Loucy (cell line): ENCODE data around the gene FMN2.

Experiments
- H2AFZ ChIP-seq: fragments of 200-600 bp; sonication (generic); 2 replicates; pipeline ENCODE4 v1.6.0; 2016; ENCODE audit warnings: antibody characterized with exemption, mild to moderate bottlenecking, low read length, moderate library complexity
- H3F3A ChIP-seq: fragments of 200-600 bp; 2 replicates; pipeline ENCODE4 v1.6.0; 2016; ENCODE audit warnings: antibody characterized with exemption, low read depth, mild to moderate bottlenecking
- H3K27me3 ChIP-seq: fragments of 200-600 bp; sonication (generic); 2 replicates; pipeline ENCODE4 v1.6.1; 2014; ENCODE audit warnings: low read length, mild to moderate bottlenecking; ENCODE audit not compliant: insufficient read depth, poor library complexity, severe bottlenecking
- H3K36me3 ChIP-seq: fragments of 200-600 bp; sonication (generic); 2 replicates; pipeline ENCODE4 v1.6.1; 2016; ENCODE audit warnings: low read length; ENCODE audit not compliant: insufficient read depth
- H3K4me1 ChIP-seq: fragments of 200-600 bp; sonication (generic); 2 replicates; pipeline ENCODE4 v1.5.1; 2014; ENCODE audit warnings: low read length, mild to moderate bottlenecking; ENCODE audit not compliant: insufficient read depth, poor library complexity, severe bottlenecking
- H3K4me2 ChIP-seq: fragments of 200-600 bp; sonication (generic); 2 replicates; pipeline ENCODE4 v1.6.0; 2014; ENCODE audit warnings: antibody characterized with exemption, low read length, low read depth, mild to moderate bottlenecking; ENCODE audit not compliant: poor library complexity, severe bottlenecking
- H3K4me3 ChIP-seq: fragments of 200-600 bp; sonication (generic); 2 replicates; pipeline ENCODE4 v1.5.1; 2014; ENCODE audit warnings: low read length, mild to moderate bottlenecking, mixed read lengths; ENCODE audit not compliant: poor library complexity, severe bottlenecking
- H3K79me2 ChIP-seq: fragments of 200-600 bp; sonication (generic); 2 replicates; pipeline ENCODE4 v1.6.1; 2014; ENCODE audit warnings: low read length; ENCODE audit not compliant: insufficient read depth
- H3K9ac ChIP-seq: fragments of 200-600 bp; sonication (generic); 2 replicates; pipeline ENCODE4 v1.6.0; 2014; ENCODE audit warnings: mild to moderate bottlenecking, low read depth, low read length, moderate library complexity; ENCODE audit not compliant: poor library complexity, severe bottlenecking
- H3K9me2 ChIP-seq: fragments of 200-600 bp; sonication (generic); replicated peaks from 2 replicates; pipeline ENCODE4 v1.6.1; 2016; ENCODE audit warnings: low read depth, low read length, mixed read lengths
- H3K9me3 ChIP-seq: fragments of 200-600 bp; sonication (generic); 2 replicates; pipeline ENCODE4 v1.6.1; 2014; ENCODE audit warnings: mild to moderate bottlenecking, antibody characterized with exemption, low read length, low read depth; ENCODE audit not compliant: insufficient read depth
- H4K20me1 ChIP-seq: fragments of 200-600 bp; sonication (generic); 2 replicates; pipeline ENCODE4 v1.6.0; 2014; ENCODE audit warnings: antibody characterized with exemption, low read length, mild to moderate bottlenecking; ENCODE audit not compliant: insufficient read depth, poor library complexity, severe bottlenecking
- CTCF ChIP-seq: fragments of 200-600 bp; sonication (generic); conservative IDR thresholded peaks from 2 replicates; pipeline ENCODE4 v1.5.1; 2014; ENCODE audit warnings: mild to moderate bottlenecking, antibody characterized with exemption, low read length
- EZH2phosphoT487 ChIP-seq: fragments of 200-600 bp; IDR thresholded peaks from 2 replicates; pipeline ENCODE4 v1.6.1; 2018; ENCODE audit warnings: antibody characterized with exemption, mild to moderate bottlenecking, moderate library complexity, borderline replicate concordance

The FMN2 gene

GRCh38 chr1:240484804-240485443 lies 393.2 kb downstream of the FMN2 start:
- Histone ChIP-seq H3K36me3 (no peaks in the 10 kb centered on the region), H3K4me3 (no peak overlapping the region), H3K4me2 (no peak overlapping the region), H2AFZ (no peak overlapping the region), H3K79me2 (no peaks in the 10 kb centered on the region), H4K20me1 (no peaks in the 10 kb centered on the region), H3K9ac (no peak overlapping the region), H3F3A (no peaks in the 10 kb centered on the region), H3K4me1 (no peaks in the 10 kb centered on the region), H3K9me3 (no peaks in the 10 kb centered on the region; the same call in 1 of the 2 replicates), H3K27me3 (no peaks in the 10 kb centered on the region), H3K9me2 (no peaks in the 10 kb centered on the region)
- TF ChIP-seq EZH2phosphoT487 (no peak), CTCF (no peak)

GRCh38 chr1:240486611-240487010 lies 394.9 kb downstream of the FMN2 start:
- H3K4me1 ChIP-seq, result no peaks in the 10 kb centered on the region
- H3K9me3 ChIP-seq, result no peaks in the 10 kb centered on the region; the same call in 1 of the 2 replicates
- H3K36me3 ChIP-seq, result no peaks in the 10 kb centered on the region
- H2AFZ ChIP-seq, result no peak overlapping the region
- no peaks in the 10 kb centered on the region for H3K9me2 ChIP-seq
- H3K27me3 ChIP-seq, result no peaks in the 10 kb centered on the region
- no peaks in the 10 kb centered on the region for H3K79me2 ChIP-seq
- TF ChIP-seq CTCF, result no peak
- H3F3A ChIP-seq, result no peaks in the 10 kb centered on the region
- no peak overlapping the region for H3K4me2 ChIP-seq
- no peaks in the 10 kb centered on the region for H4K20me1 ChIP-seq
- no peak overlapping the region for H3K9ac ChIP-seq
- H3K4me3 ChIP-seq, result no peak overlapping the region

- Histone ChIP-seq H3K9me2 (no peaks in the 10 kb centered on the region), H3K27me3 (no peaks in the 10 kb centered on the region), H3K9me3 (no peaks in the 10 kb centered on the region; the same call in 1 of the 2 replicates), H3K36me3 (no peaks in the 10 kb centered on the region), H3K4me2 (no peak overlapping the region), H2AFZ (no peak overlapping the region), H3K4me1 (no peaks in the 10 kb centered on the region), H3K79me2 (no peaks in the 10 kb centered on the region), H4K20me1 (no peaks in the 10 kb centered on the region), H3F3A (no peaks in the 10 kb centered on the region), H3K4me3 (no peak overlapping the region), H3K9ac (no peak overlapping the region)
- TF ChIP-seq EZH2phosphoT487, result no peak
- no peak for TF ChIP-seq CTCF
Measured at GRCh38 chr1:240487493-240487892, 395.8 kb downstream of the FMN2 start.
